Measurements from ENCODE around the gene C11orf68. TPM values are rescaled to one million over a fixed set of nuclear protein-coding genes. Genes with fewer than 3 reads are reported as not detected.

C11orf68 gene
- total and polyA plus RNA-seq, 2 donors (not counting 1 experiment from before 2014, with no cell fraction given), result 34.9 to 50.6 TPM

DNA sequence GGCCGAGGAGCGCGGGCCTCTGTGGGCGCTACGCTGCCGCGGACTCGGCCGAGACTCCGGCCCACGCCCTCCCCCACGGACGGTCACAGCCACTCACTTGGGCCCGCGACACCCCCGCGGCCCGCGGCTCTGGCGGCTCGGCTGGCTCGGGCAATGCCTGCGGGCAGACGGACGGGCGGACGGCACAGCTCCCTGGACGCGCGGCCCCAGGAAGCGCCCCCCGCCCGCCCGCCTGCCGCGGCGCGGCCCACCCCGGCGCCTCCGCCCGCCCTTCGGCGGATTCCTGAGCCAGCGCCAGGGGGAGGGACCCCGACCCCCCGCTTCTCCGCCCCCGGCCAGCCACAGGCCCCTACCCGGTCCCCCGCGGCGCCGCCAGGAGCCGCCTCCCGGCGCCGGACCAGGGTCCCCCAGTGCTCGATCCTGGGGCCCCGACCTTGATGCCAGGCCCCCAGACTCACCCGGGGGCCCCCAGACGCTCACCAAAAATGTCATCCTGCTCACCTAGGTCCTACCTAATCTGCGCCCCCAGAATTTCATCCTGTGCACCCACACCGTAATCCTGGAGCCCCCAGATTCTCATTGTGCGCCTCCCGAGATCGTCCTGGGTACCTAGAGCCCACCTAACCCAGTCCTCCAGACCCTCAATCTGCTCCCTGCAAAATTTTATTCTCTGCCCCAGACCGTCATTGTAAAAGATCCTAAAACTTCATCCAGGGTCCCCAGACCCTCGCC is 46.1 kb downstream of the C11orf68 start, which contains the start of gene EFEMP2:
EFEMP2 (minus strand) TSS at position 215 of the 732 bp plus-strand sequence. CDS start 446 bp downstream, outside the sequence.
- Histone ChIP-seq H3K36me3 (replicated peaks in 1 of 2; ENCODE audit: control extremely low read depth in 1 of 2, control insufficient read depth in 1 of 2, extremely low read depth in 1 of 2, insufficient read depth in 2 of 2, low read length in 1 of 2) (no peaks in the 10 kb centered on the region), H3K9me3 (ENCODE audit: control extremely low read depth in 1 of 3, control insufficient read depth in 2 of 3, insufficient read depth in 1 of 3, low read length in 2 of 3) (no peaks in the 10 kb centered on the region), H3K4me1 (ENCODE audit: control insufficient read depth in 2 of 2, insufficient read depth in 2 of 2, low read length in 2 of 2) (peaks cover 10 to 29% of the 10 kb centered on the region in 2 donors), H3K27ac (ENCODE audit: low read length in 2 of 2) (peak within 1 kb of the TSS; percentile 81 to 91), H4K20me1 (ENCODE audit: control insufficient read depth, insufficient read depth, low read length, poor library complexity, severe bottlenecking) (no peaks in the 10 kb centered on the region), H3K4me3 (ENCODE audit: control extremely low read depth in 1 of 5, extremely low read depth in 1 of 5, insufficient read depth in 1 of 5, low read depth in 2 of 5, low read length in 4 of 5) (peak within 1 kb of the TSS; percentile 52 to 79 (median 63)), H3K9ac (ENCODE audit: low read length) (peak within 1 kb of the TSS; percentile 70), H2AFZ (ENCODE audit: insufficient read depth, low read depth, low read length, poor library complexity, severe bottlenecking) (peak within 1 kb of the TSS; percentile 85), H3K79me2 (ENCODE audit: control insufficient read depth, insufficient read depth, low read length) (no peaks in the 10 kb centered on the region), H3K27me3 (replicated peaks in 1 of 4; ENCODE audit: control extremely low read depth in 1 of 4, control insufficient read depth in 3 of 4, insufficient read depth in 4 of 4, low read length in 3 of 4) (no peaks in the 10 kb centered on the region), H3K4me2 (replicated peaks; ENCODE audit: low read depth, low read length, poor library complexity, severe bottlenecking) (peak within 1 kb of the TSS; percentile 91)
- intact Hi-C loops (cut with micrococcal nuclease), result loop anchor here (2.0 to 5.0 kb wide), 3 partner anchors 14 to 180 kb away; partner anchors contain the start of genes CFL1, FIBP and SF3B2
- 6% methylated on average over 67 of the region's 69 CpGs for WGBS (ENCODE audit: insufficient coverage)
- ATAC-seq (ENCODE audit: low read depth) (no peak), DNase-seq (no peak)
- peaks cover 5% of the 10 kb centered on the region for H3K27me3 Mint-ChIP-seq
- TF ChIP-seq, protein P1, sequence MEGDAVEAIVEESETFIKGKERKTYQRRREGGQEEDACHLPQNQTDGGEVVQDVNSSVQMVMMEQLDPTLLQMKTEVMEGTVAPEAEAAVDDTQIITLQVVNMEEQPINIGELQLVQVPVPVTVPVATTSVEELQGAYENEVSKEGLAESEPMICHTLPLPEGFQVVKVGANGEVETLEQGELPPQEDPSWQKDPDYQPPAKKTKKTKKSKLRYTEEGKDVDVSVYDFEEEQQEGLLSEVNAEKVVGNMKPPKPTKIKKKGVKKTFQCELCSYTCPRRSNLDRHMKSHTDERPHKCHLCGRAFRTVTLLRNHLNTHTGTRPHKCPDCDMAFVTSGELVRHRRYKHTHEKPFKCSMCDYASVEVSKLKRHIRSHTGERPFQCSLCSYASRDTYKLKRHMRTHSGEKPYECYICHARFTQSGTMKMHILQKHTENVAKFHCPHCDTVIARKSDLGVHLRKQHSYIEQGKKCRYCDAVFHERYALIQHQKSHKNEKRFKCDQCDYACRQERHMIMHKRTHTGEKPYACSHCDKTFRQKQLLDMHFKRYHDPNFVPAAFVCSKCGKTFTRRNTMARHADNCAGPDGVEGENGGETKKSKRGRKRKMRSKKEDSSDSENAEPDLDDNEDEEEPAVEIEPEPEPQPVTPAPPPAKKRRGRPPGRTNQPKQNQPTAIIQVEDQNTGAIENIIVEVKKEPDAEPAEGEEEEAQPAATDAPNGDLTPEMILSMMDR (IDR thresholded peaks at IDR 0.05), result no peak
- no peak for TF ChIP-seq EZH2 (IDR thresholded peaks at IDR 0.05; ENCODE audit: borderline replicate concordance, insufficient read depth, low read depth, low read length, poor library complexity, severe bottlenecking)
- CTCF ChIA-PET, result interaction anchor here (0.7 to 7.0 kb wide), 5 partner anchors 10 to 21 kb away, joined by 3 to 71 read pairs (median 65); partner anchors contain the start of genes CCDC85B, CFL1, FIBP and MUS81
- H3K4me3 Mint-ChIP-seq, result peak within 1 kb of the TSS; percentile 92
- POLR2A ChIA-PET, result interaction anchor here (0.6 to 2.3 kb wide), 4 partner anchors 12 to 29 kb away, joined by 4 to 24 read pairs (median 18); partner anchors contain the start of genes CFL1, FIBP and MUS81
- H3K4me1 Mint-ChIP-seq, result peaks cover 26% of the 10 kb centered on the region
- H3K27ac Mint-ChIP-seq, result peak within 1 kb of the TSS; percentile 91
- no peaks in the 10 kb centered on the region for H3K9me3 Mint-ChIP-seq (ENCODE audit: insufficient read depth)
